HL-60/S4 treated with retinoic acid at 250 ng/mL for 4 days and 3 days (cell line): Measurements from ENCODE around the gene CD81.

Source experiments
- in situ Hi-C: fragments of 300-500 bp; cut with MboI; formaldehyde crosslinking; loops from 2 replicates; pipeline ENCODE4 v1.7.0; 2022; ENCODE audit warnings: low sequenced_read_pairs

CD81 gene

GRCh38 chr11:2374456-2375201, 2.5 kb upstream of the CD81 start:
- in situ Hi-C loops: no loop called here

- in situ Hi-C loops: no loop called here
Observed at GRCh38 chr11:2375341-2375853, 1.7 kb upstream of the CD81 start.

GRCh38 chr11:2375964-2376551, 1.1 kb upstream of the CD81 start:
- in situ Hi-C loops: no loop called here

GRCh38 chr11:2377511-2378443, 667 bp downstream of the CD81 start:
- in situ Hi-C loops: no loop called here

GRCh38 chr11:2378527-2379210, 1.6 kb downstream of the CD81 start:
- in situ Hi-C loops: no loop called here

GRCh38 chr11:2379466-2380174, 2.5 kb downstream of the CD81 start:
- in situ Hi-C loops: no loop called here

- in situ Hi-C loops: no loop called here
Observed at GRCh38 chr11:2380396-2380795, 3.3 kb downstream of the CD81 start.

GRCh38 chr11:2380807-2381350, 3.8 kb downstream of the CD81 start:
- in situ Hi-C loops: no loop called here

GRCh38 chr11:2381494-2382128, 4.5 kb downstream of the CD81 start:
- in situ Hi-C loops: no loop called here

- in situ Hi-C loops: no loop called here
Observed at GRCh38 chr11:2382129-2382517, 5.0 kb downstream of the CD81 start.

GRCh38 chr11:2382936-2383851, 6.1 kb downstream of the CD81 start:
- in situ Hi-C loops: no loop called here

GRCh38 chr11:2383852-2384804, 7.0 kb downstream of the CD81 start:
- in situ Hi-C loops: no loop called here

- in situ Hi-C loops: no loop called here
Observed at GRCh38 chr11:2385156-2386151, 8.3 kb downstream of the CD81 start.

- in situ Hi-C loops: no loop called here
Observed at GRCh38 chr11:2386591-2386990, 9.5 kb downstream of the CD81 start.

GRCh38 chr11:2387266-2387987, 10.3 kb downstream of the CD81 start:
- in situ Hi-C loops: no loop called here
